HepG2 (cell line): ENCODE measurements around the gene ZC3H12A. TPM values are rescaled to one million over a fixed set of nuclear protein-coding genes. Genes with fewer than 3 reads are reported as not detected.
A peak's percentile ranks its signal among the peaks of the same experiment; 100 is the strongest.

Experiments
- ATM ChIP-seq: fragments of 450-650 bp; IDR thresholded peaks from 2 replicates; pipeline ENCODE4 v1.7.1; 2017; ENCODE audit warnings: mild to moderate bottlenecking, borderline replicate concordance
- CREB1 ChIP-seq, 2 experiments: fragments of 450-650 bp in 1 of 2; IDR thresholded peaks; 2 replicates each; pipeline ENCODE4 v1.6.1; 2016 to 2017; ENCODE audit warnings: control low read depth in 1 of 2, mild to moderate bottlenecking in 1 of 2, missing compliant biosample characterization in 1 of 2, missing genetic modification characterization in 1 of 2
- HDAC2 ChIP-seq: sonication (generic); formaldehyde crosslinking; IDR thresholded peaks from 2 replicates; pipeline ENCODE4 v1.4.0; 2020; ENCODE audit warnings: missing genetic modification reagents
- HES4 ChIP-seq: sonication (generic); formaldehyde crosslinking; IDR thresholded peaks from 2 replicates; pipeline ENCODE4 v1.9.0; 2021; ENCODE audit warnings: mild to moderate bottlenecking, missing genetic modification reagents, borderline replicate concordance
- POLR2AphosphoS5 ChIP-seq: IDR thresholded peaks from 2 replicates; pipeline ENCODE4 v1.6.1; 2012; ENCODE audit warnings: low read depth, low read length
- SP2 ChIP-seq: sonication (generic); formaldehyde crosslinking; IDR thresholded peaks from 2 replicates; pipeline ENCODE4 v1.5.1; 2020; ENCODE audit warnings: mild to moderate bottlenecking, missing genetic modification reagents
- ZNF143 ChIP-seq: sonication (generic); formaldehyde crosslinking; IDR thresholded peaks from 2 replicates; pipeline ENCODE4 v1.4.0; 2020; ENCODE audit warnings: missing genetic modification reagents
- ZNF598 ChIP-seq: sonication (generic); formaldehyde crosslinking; IDR thresholded peaks from 2 replicates; pipeline ENCODE4 v1.5.1; 2020; ENCODE audit warnings: mild to moderate bottlenecking, missing genetic modification reagents, borderline replicate concordance
- polyA plus RNA-seq, 8 experiments: library from polyadenylated mRNA; depleted of rRNA in 3 of 8; stranded (reverse) in 7 of 8; unstranded in 1 of 8; fragments of >200 nt; fragmentation: Illumina TruSeq in 4 of 8; extraction: Trizol in 4 of 8; gene quantifications; 2 replicates each; pipeline versions ENCODE4 v1.2.1 to v1.2.3, GENCODE V29; 2011 to 2016; ENCODE audit warnings: low read depth in 4 of 8, missing spikeins in 1 of 8, mixed read lengths in 1 of 8; ENCODE audit not compliant: insufficient read depth in 1 of 8
- total RNA-seq, 5 experiments: library from RNA; depleted of rRNA; stranded (reverse); fragments of >200 nt; fragmentation: Illumina TruSeq; extraction: Trizol; gene quantifications; 2 replicates each; pipeline ENCODE4 v1.2.3, GENCODE V29; 2016; ENCODE audit warnings: low read depth in 1 of 5
- TF ChIP-seq, protein P1 (sequence below): sonication (generic); formaldehyde crosslinking; IDR thresholded peaks from 2 replicates; pipeline ENCODE4; 2020; ENCODE audit warnings: missing genetic modification reagents, mild to moderate bottlenecking, borderline replicate concordance
- TF ChIP-seq, protein P2 (sequence below): sonication (generic); formaldehyde crosslinking; IDR thresholded peaks from 2 replicates; pipeline ENCODE4 v1.5.0; 2020; ENCODE audit warnings: mild to moderate bottlenecking, missing genetic modification reagents
- TF ChIP-seq, protein P3 (sequence below): sonication (generic); formaldehyde crosslinking; IDR thresholded peaks from 2 replicates; pipeline ENCODE4 v1.4.0; 2020; ENCODE audit warnings: missing genetic modification reagents

ZC3H12A gene
- total and polyA plus RNA-seq, 2 of the 13 experiments (the other 11 are each of a cell fraction or from before 2014, with no cell fraction given), result 6.8 to 13.3 TPM

DNA sequence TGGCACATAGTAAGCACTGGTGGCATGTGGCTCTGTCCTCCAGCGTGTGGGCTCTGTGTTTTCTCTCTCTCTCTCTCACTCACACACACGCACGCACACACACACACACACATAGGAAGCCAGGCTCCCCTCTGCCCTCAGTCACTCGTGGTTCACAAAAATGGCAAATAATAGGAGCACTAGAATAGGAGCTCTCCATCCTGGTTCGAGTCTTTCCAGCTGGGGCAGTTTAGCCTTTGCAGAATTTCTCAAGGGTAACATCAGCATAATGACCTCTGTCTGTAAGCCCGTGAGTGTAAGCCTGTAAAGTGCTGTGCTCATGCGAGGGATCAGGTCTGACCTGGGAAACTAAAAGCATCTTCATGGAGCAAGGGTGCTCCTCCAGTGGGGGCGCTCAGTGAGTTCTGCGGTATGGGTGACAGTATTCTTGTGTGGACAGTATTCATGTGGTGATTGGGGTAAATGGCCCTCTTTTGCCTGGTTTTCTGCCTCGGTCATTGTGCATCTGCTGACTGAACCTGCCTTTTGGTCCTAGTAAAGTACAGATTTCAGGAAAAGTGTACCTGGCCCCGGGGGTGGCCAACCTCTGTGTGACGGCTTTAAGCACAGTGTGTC is 842 bp upstream of the ZC3H12A start (continued):
- TF ChIP-seq, protein P1, sequence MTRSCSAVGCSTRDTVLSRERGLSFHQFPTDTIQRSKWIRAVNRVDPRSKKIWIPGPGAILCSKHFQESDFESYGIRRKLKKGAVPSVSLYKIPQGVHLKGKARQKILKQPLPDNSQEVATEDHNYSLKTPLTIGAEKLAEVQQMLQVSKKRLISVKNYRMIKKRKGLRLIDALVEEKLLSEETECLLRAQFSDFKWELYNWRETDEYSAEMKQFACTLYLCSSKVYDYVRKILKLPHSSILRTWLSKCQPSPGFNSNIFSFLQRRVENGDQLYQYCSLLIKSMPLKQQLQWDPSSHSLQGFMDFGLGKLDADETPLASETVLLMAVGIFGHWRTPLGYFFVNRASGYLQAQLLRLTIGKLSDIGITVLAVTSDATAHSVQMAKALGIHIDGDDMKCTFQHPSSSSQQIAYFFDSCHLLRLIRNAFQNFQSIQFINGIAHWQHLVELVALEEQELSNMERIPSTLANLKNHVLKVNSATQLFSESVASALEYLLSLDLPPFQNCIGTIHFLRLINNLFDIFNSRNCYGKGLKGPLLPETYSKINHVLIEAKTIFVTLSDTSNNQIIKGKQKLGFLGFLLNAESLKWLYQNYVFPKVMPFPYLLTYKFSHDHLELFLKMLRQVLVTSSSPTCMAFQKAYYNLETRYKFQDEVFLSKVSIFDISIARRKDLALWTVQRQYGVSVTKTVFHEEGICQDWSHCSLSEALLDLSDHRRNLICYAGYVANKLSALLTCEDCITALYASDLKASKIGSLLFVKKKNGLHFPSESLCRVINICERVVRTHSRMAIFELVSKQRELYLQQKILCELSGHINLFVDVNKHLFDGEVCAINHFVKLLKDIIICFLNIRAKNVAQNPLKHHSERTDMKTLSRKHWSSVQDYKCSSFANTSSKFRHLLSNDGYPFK (CRISPR knock-in tag), result peak; percentile 40; the same call in 1 of the 2 replicates
- TF ChIP-seq HES4 (CRISPR knock-in tag) (no peak), SP2 (CRISPR knock-in tag) (no peak), HDAC2 (CRISPR knock-in tag) (0 out of 2 replicates have a peak, but pooled peaks have one; percentile 9), CREB1 (IDR thresholded peaks at IDR 0.05) (no peak), CREB1 (CRISPR knock-in tag; IDR thresholded peaks at IDR 0.05) (peak; percentile 28; the same call in 1 of the 2 replicates), ZNF598 (CRISPR knock-in tag) (no peak), POLR2AphosphoS5 (no peak), ZNF143 (CRISPR knock-in tag) (no peak), ATM (no peak)
- TF ChIP-seq, protein P2, sequence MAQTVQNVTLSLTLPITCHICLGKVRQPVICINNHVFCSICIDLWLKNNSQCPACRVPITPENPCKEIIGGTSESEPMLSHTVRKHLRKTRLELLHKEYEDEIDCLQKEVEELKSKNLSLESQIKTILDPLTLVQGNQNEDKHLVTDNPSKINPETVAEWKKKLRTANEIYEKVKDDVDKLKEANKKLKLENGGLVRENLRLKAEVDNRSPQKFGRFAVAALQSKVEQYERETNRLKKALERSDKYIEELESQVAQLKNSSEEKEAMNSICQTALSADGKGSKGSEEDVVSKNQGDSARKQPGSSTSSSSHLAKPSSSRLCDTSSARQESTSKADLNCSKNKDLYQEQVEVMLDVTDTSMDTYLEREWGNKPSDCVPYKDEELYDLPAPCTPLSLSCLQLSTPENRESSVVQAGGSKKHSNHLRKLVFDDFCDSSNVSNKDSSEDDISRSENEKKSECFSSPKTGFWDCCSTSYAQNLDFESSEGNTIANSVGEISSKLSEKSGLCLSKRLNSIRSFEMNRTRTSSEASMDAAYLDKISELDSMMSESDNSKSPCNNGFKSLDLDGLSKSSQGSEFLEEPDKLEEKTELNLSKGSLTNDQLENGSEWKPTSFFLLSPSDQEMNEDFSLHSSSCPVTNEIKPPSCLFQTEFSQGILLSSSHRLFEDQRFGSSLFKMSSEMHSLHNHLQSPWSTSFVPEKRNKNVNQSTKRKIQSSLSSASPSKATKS (CRISPR knock-in tag), result no peak
- TF ChIP-seq, protein P3, sequence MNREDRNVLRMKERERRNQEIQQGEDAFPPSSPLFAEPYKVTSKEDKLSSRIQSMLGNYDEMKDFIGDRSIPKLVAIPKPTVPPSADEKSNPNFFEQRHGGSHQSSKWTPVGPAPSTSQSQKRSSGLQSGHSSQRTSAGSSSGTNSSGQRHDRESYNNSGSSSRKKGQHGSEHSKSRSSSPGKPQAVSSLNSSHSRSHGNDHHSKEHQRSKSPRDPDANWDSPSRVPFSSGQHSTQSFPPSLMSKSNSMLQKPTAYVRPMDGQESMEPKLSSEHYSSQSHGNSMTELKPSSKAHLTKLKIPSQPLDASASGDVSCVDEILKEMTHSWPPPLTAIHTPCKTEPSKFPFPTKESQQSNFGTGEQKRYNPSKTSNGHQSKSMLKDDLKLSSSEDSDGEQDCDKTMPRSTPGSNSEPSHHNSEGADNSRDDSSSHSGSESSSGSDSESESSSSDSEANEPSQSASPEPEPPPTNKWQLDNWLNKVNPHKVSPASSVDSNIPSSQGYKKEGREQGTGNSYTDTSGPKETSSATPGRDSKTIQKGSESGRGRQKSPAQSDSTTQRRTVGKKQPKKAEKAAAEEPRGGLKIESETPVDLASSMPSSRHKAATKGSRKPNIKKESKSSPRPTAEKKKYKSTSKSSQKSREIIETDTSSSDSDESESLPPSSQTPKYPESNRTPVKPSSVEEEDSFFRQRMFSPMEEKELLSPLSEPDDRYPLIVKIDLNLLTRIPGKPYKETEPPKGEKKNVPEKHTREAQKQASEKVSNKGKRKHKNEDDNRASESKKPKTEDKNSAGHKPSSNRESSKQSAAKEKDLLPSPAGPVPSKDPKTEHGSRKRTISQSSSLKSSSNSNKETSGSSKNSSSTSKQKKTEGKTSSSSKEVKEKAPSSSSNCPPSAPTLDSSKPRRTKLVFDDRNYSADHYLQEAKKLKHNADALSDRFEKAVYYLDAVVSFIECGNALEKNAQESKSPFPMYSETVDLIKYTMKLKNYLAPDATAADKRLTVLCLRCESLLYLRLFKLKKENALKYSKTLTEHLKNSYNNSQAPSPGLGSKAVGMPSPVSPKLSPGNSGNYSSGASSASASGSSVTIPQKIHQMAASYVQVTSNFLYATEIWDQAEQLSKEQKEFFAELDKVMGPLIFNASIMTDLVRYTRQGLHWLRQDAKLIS (CRISPR knock-in tag), result no peak
